HepG2 (cell line): ENCODE data around the gene ARHGAP10. TPM values are rescaled to one million over a fixed set of nuclear protein-coding genes. Genes with fewer than 3 reads are reported as not detected.

ENCODE experiments used
- ATAC-seq: fragments of 200-7000 bp; cut with Tn5 transposase; 3 replicates; pipeline ENCODE4 v1.9.1; 2020; ENCODE audit warnings: mild to moderate bottlenecking, moderate library complexity
- BruUV-seq: library from RNA; stranded (reverse); fragments of 400-500 nt; replicated peaks from 2 replicates; lab custom pipeline; 2021; lab: Mats Ljungman, UMichigan
- CTCF ChIA-PET: fragments of 300-600 bp; formaldehyde crosslinking; extraction: SDS; loops from one replicate; lab custom pipeline; 2021; ENCODE audit warnings: low total read pairs, inconsistent platforms, low intra/inter-chr PET ratio; lab: Yijun Ruan, JAX
- POLR2A ChIA-PET: fragments of 350-600 bp; sonication (Branson Sonifier 250); formaldehyde crosslinking; loops from one replicate; lab custom pipeline; 2020; ENCODE audit warnings: antibody characterized with exemption, inconsistent platforms; lab: Yijun Ruan, JAX
- DNase-seq: peaks from one replicate; pipeline ENCODE4 v3.0.0-alpha.2; 2015; ENCODE audit warnings: low spot score
- FAIRE-seq: peaks from 3 replicates; lab custom pipeline; 2011; peaks lifted over from hg19 to GRCh38; lab: Jason Lieb, UNC
- H2AFZ ChIP-seq: one replicate; pipeline ENCODE4 v1.6.1; 2011; ENCODE audit warnings: low read length, inconsistent platforms
- H3K27ac ChIP-seq: fragments of 300-600 bp; 3 replicates; pipeline ENCODE4 v1.8.0; 2011; ENCODE audit warnings: mixed run types, mild to moderate bottlenecking, mixed read lengths, low read length, inconsistent platforms; ENCODE audit not compliant: insufficient read depth; ENCODE audit errors: extremely low read length
- H3K27me3 ChIP-seq, 2 experiments: fragments of 200-600 bp in 1 of 2; 2 replicates in 1 of 2; 3 replicates in 1 of 2; pipeline versions ENCODE4 v1.6.0 to v1.8.0; 2011; ENCODE audit warnings: low read length in 2 of 2, mild to moderate bottlenecking in 2 of 2, moderate library complexity in 2 of 2, inconsistent platforms in 1 of 2; ENCODE audit not compliant: insufficient read depth in 2 of 2, control insufficient read depth in 1 of 2
- H3K36me3 ChIP-seq, 2 experiments: fragments of 200-600 bp in 1 of 2; replicated peaks in 1 of 2; 2 replicates in 1 of 2; 3 replicates in 1 of 2; pipeline versions ENCODE4 v1.5.1 to v1.8.0; 2011; ENCODE audit warnings: low read length in 2 of 2, inconsistent platforms in 1 of 2; ENCODE audit not compliant: insufficient read depth in 2 of 2, control insufficient read depth in 1 of 2
- H3K4me1 ChIP-seq: 2 replicates; pipeline ENCODE4 v1.5.1; 2012; ENCODE audit warnings: low read length, inconsistent platforms; ENCODE audit not compliant: insufficient read depth
- H3K4me2 ChIP-seq: 2 replicates; pipeline ENCODE4 v1.6.0; 2011; ENCODE audit warnings: low read depth, low read length, inconsistent platforms
- H3K4me3 ChIP-seq, 3 experiments: fragments of 200-600 bp in 1 of 3; sonication (generic), shearing (Covaris generic) in 1 of 3; replicated peaks in 1 of 3; 2 replicates each; pipeline ENCODE4 v1.5.1; 2011 to 2016; ENCODE audit warnings: low read length in 3 of 3, inconsistent platforms in 2 of 3, low read depth in 2 of 3, mild to moderate bottlenecking in 2 of 3, control low read depth in 1 of 3, mixed read lengths in 1 of 3; ENCODE audit not compliant: insufficient read depth in 1 of 3
- H3K79me2 ChIP-seq: one replicate; pipeline ENCODE4 v1.6.1; 2011; ENCODE audit warnings: low read length, inconsistent platforms; ENCODE audit not compliant: insufficient read depth
- H3K9ac ChIP-seq: 2 replicates; pipeline ENCODE4 v1.6.0; 2011; ENCODE audit warnings: mild to moderate bottlenecking, low read depth, low read length, inconsistent platforms; ENCODE audit not compliant: insufficient read depth
- H3K9me3 ChIP-seq: 2 replicates; pipeline ENCODE4 v1.5.1; 2012; ENCODE audit warnings: mild to moderate bottlenecking, low read length
- H4K20me1 ChIP-seq: 2 replicates; pipeline ENCODE4 v1.6.0; 2011; ENCODE audit warnings: inconsistent platforms, mild to moderate bottlenecking, low read length, moderate library complexity; ENCODE audit not compliant: insufficient read depth
- ASH2L ChIP-seq: fragments of 300-600, 200-600 bp; sonication (generic); IDR thresholded peaks from 2 replicates; pipeline ENCODE4 v1.7.0; 2017; ENCODE audit warnings: low read depth, mild to moderate bottlenecking, moderate library complexity, mixed read lengths, low read length; ENCODE audit not compliant: insufficient read length
- CBX2 ChIP-seq, 2 experiments: fragments of 200-600 bp in 1 of 2; sonication (generic); formaldehyde crosslinking in 1 of 2; IDR thresholded peaks; 2 replicates each; pipeline versions ENCODE4 v1.7.0 to v1.8.1; 2018 to 2022; ENCODE audit warnings: low read depth in 2 of 2, low read length in 1 of 2, mild to moderate bottlenecking in 1 of 2, missing genetic modification reagents in 1 of 2
- CENPX ChIP-seq: sonication (generic); formaldehyde crosslinking; IDR thresholded peaks from 2 replicates; pipeline ENCODE4 v1.9.0; 2021; ENCODE audit warnings: mild to moderate bottlenecking, missing genetic modification reagents, moderate library complexity
- CREM ChIP-seq, 2 experiments: sonication (generic) in 1 of 2; formaldehyde crosslinking in 1 of 2; IDR thresholded peaks; 2 replicates each; pipeline versions ENCODE4 v1.4.0 to v1.6.1; 2016 to 2020; ENCODE audit warnings: antibody characterized with exemption in 1 of 2, mild to moderate bottlenecking in 1 of 2, missing genetic modification reagents in 1 of 2
- ETV5 ChIP-seq: IDR thresholded peaks from 2 replicates; pipeline ENCODE4 v1.6.1; 2018; ENCODE audit warnings: missing biosample characterization, missing genetic modification reagents, inconsistent platforms, borderline replicate concordance
- MEF2D ChIP-seq: sonication (generic); formaldehyde crosslinking; IDR thresholded peaks from 2 replicates; pipeline ENCODE4 v1.5.1; 2020; ENCODE audit warnings: mild to moderate bottlenecking, missing genetic modification reagents
- TAF1 ChIP-seq: sonication (generic); formaldehyde crosslinking; IDR thresholded peaks from 2 replicates; pipeline ENCODE4 v1.4.0; 2020; ENCODE audit warnings: missing genetic modification reagents
- WIZ ChIP-seq: sonication (generic); formaldehyde crosslinking; IDR thresholded peaks from 2 replicates; pipeline ENCODE4 v1.5.1; 2020; ENCODE audit warnings: mild to moderate bottlenecking, missing genetic modification reagents
- ZNF235 ChIP-seq: sonication (generic); formaldehyde crosslinking; IDR thresholded peaks from 2 replicates; pipeline ENCODE4 v1.8.1; 2023; ENCODE audit warnings: mild to moderate bottlenecking, missing genetic modification reagents, borderline replicate concordance
- ZNF296 ChIP-seq: sonication (generic); formaldehyde crosslinking; conservative IDR thresholded peaks from 2 replicates; pipeline ENCODE4 v1.5.0; 2020; ENCODE audit warnings: mild to moderate bottlenecking, missing genetic modification reagents
- ZNF75D ChIP-seq: sonication (generic); formaldehyde crosslinking; IDR thresholded peaks from 2 replicates; pipeline ENCODE4 v1.8.1; 2023; ENCODE audit warnings: missing genetic modification reagents, mild to moderate bottlenecking, borderline replicate concordance
- ZNF788 ChIP-seq: sonication (generic); formaldehyde crosslinking; IDR thresholded peaks from 2 replicates; pipeline ENCODE4 v1.5.0; 2020; ENCODE audit warnings: mild to moderate bottlenecking, missing genetic modification reagents, borderline replicate concordance
- ZNF816 ChIP-seq: sonication (generic); formaldehyde crosslinking; IDR thresholded peaks from 2 replicates; pipeline ENCODE4 v1.8.0; 2022; ENCODE audit warnings: missing genetic modification reagents, mild to moderate bottlenecking, borderline replicate concordance
- ZNF83 ChIP-seq: sonication (generic); formaldehyde crosslinking; IDR thresholded peaks from 2 replicates; pipeline ENCODE4 v1.4.0; 2020; ENCODE audit warnings: missing genetic modification reagents, mild to moderate bottlenecking, borderline replicate concordance
- WGBS: methylation state at CpG from one replicate; pipeline ENCODE4 v1.1.6; 2017; ENCODE audit warnings: low lambda C conversion rate; 5-methylcytosine and 5-hydroxymethylcytosine counted together
- in situ Hi-C: cut with HindIII; loops from 2 replicates; pipeline ENCODE4 v1.10.0; 2017; ENCODE audit warnings: low pct_unique_long_range_greater_than_20kb; ENCODE audit not compliant: extremely low pct_ligation_motif_present
- intact Hi-C: fragments of 100-400 bp; cut with micrococcal nuclease; formaldehyde crosslinking; loops from one replicate; pipeline ENCODE4 v1.10.0; 2022; ENCODE audit not compliant: unreplicated experiment
- polyA plus RNA-seq, 8 experiments: library from polyadenylated mRNA; depleted of rRNA in 3 of 8; stranded (reverse) in 7 of 8; unstranded in 1 of 8; fragments of >200 nt; fragmentation: Illumina TruSeq in 4 of 8; extraction: Trizol in 4 of 8; gene quantifications; 2 replicates each; pipeline versions ENCODE4 v1.2.1 to v1.2.3, GENCODE V29; 2011 to 2016; ENCODE audit warnings: low read depth in 4 of 8, missing spikeins in 1 of 8, mixed read lengths in 1 of 8; ENCODE audit not compliant: insufficient read depth in 1 of 8
- total RNA-seq, 5 experiments: library from RNA; depleted of rRNA; stranded (reverse); fragments of >200 nt; fragmentation: Illumina TruSeq; extraction: Trizol; gene quantifications; 2 replicates each; pipeline ENCODE4 v1.2.3, GENCODE V29; 2016; ENCODE audit warnings: low read depth in 1 of 5
- TF ChIP-seq, protein P1 (sequence below): sonication (generic); formaldehyde crosslinking; IDR thresholded peaks from 2 replicates; pipeline ENCODE4 v1.4.0; 2020; ENCODE audit warnings: missing genetic modification reagents, borderline replicate concordance

ARHGAP10 gene
- total and polyA plus RNA-seq, 2 of the 13 experiments (the other 11 are each of a cell fraction or from before 2014, with no cell fraction given) = 0.45 to 1.6 TPM

DNA sequence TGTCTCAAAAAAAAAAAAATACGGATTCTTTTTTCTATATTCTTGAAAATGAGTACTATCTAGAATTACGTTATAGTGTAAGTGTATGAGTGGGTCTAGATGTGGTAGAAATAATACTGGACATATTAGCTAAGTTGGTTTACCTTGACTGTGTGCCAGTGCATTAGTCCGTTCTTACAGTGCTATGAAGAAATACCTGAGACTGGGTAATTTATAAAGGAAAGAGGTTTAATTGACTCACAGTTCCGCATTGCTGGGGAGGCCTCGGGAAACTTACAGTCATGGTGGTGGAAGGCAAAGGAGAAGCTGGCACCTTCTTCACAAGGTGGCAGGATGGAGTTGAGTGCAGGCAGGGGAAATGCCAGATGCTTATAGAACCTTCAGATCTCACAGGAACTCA, 92.4 kb downstream of the ARHGAP10 start:
- no peak for FAIRE-seq
- H2AFZ ChIP-seq = no peak overlapping the region
- no peaks in the 10 kb centered on the region for H4K20me1 ChIP-seq
- no peak for ATAC-seq
- H3K79me2 ChIP-seq = no peaks in the 10 kb centered on the region
- H3K9me3 ChIP-seq = no peaks in the 10 kb centered on the region
- WGBS = 81% methylated on average over 5 of the region's 5 CpGs
- H3K27me3 ChIP-seq = no peaks in the 10 kb centered on the region
- H3K36me3 ChIP-seq = no peaks in the 10 kb centered on the region
- DNase-seq = no peak
- no peak for TF ChIP-seq CREM (IDR thresholded peaks at IDR 0.05)
- TF ChIP-seq CREM (CRISPR knock-in tag; IDR thresholded peaks at IDR 0.05) = no peak
- TF ChIP-seq, all 625 proteins: peak for 0
- in situ Hi-C loops = no loop called here
- ChIA-PET POLR2A (no interaction called here), CTCF (no interaction called here)
- no TSS peak for BruUV-seq
- Histone ChIP-seq H3K4me1 (no peaks in the 10 kb centered on the region), H3K9ac (no peak overlapping the region), H3K4me3 (no peak overlapping the region), H3K4me2 (no peak overlapping the region), H3K27ac (no peak overlapping the region)
- intact Hi-C loops = no loop called here

DNA sequence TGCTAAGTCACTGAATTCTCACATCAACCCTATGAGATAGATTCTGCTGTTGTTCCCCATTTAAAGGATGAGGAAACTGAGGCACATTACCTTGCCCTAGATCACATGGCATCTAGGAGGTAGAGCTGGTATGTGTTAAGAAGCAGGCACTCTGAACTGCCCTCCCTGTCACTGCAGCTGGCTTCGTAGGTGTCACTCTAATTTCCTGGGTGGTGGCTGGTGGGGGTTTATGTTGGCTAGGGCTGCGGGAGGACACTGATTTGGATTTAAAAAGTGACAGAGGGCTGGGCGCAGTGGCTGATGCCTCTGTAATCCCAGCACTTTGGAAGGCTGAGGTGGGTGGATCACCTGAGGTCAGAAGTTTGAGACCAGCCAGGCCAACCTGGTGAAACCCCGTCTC, 93.0 kb downstream of the ARHGAP10 start:
- H4K20me1 ChIP-seq = no peaks in the 10 kb centered on the region
- 56% methylated on average over 2 of the region's 4 CpGs for WGBS

More for the DNA sequence above, 93.0 kb downstream of the ARHGAP10 start:
- TF ChIP-seq ZNF83 (CRISPR knock-in tag) (no peak), CBX2 (IDR thresholded peaks at IDR 0.05; ENCODE audit: low read depth, low read length) (no peak), CBX2 (CRISPR knock-in tag; IDR thresholded peaks at IDR 0.05; ENCODE audit: low read depth) (no peak), CENPX (CRISPR knock-in tag) (no peak), ZNF816 (CRISPR knock-in tag) (no peak), WIZ (CRISPR knock-in tag) (no peak), MEF2D (CRISPR knock-in tag) (no peak), TAF1 (CRISPR knock-in tag) (no peak), ZNF235 (CRISPR knock-in tag) (no peak), ZNF788 (CRISPR knock-in tag) (no peak), ZNF296 (CRISPR knock-in tag) (no peak), ASH2L (no peak), ZNF75D (CRISPR knock-in tag) (no peak), ETV5 (no peak)
- TF ChIP-seq, protein P1, sequence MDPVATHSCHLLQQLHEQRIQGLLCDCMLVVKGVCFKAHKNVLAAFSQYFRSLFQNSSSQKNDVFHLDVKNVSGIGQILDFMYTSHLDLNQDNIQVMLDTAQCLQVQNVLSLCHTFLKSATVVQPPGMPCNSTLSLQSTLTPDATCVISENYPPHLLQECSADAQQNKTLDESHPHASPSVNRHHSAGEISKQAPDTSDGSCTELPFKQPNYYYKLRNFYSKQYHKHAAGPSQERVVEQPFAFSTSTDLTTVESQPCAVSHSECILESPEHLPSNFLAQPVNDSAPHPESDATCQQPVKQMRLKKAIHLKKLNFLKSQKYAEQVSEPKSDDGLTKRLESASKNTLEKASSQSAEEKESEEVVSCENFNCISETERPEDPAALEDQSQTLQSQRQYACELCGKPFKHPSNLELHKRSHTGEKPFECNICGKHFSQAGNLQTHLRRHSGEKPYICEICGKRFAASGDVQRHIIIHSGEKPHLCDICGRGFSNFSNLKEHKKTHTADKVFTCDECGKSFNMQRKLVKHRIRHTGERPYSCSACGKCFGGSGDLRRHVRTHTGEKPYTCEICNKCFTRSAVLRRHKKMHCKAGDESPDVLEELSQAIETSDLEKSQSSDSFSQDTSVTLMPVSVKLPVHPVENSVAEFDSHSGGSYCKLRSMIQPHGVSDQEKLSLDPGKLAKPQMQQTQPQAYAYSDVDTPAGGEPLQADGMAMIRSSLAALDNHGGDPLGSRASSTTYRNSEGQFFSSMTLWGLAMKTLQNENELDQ = no peak
- TF ChIP-seq, all 625 proteins: peak for 0
- Histone ChIP-seq H3K36me3 (no peaks in the 10 kb centered on the region), H3K4me2 (no peak overlapping the region), H3K9me3 (no peaks in the 10 kb centered on the region), H3K27ac (no peak overlapping the region), H3K27me3 (no peaks in the 10 kb centered on the region), H3K79me2 (no peaks in the 10 kb centered on the region), H3K4me3 (no peak overlapping the region), H3K4me1 (no peaks in the 10 kb centered on the region), H2AFZ (no peak overlapping the region), H3K9ac (no peak overlapping the region)
- DNase-seq (no peak), ATAC-seq (no peak), FAIRE-seq (no peak)
- BruUV-seq = no TSS peak
- CTCF ChIA-PET = no interaction called here
- intact Hi-C loops (no loop called here), in situ Hi-C loops (no loop called here)
- POLR2A ChIA-PET = no interaction called here
